ENCODE measurements around the gene RIMKLB. TPM values are rescaled to one million over a fixed set of nuclear protein-coding genes. Genes with fewer than 3 reads are reported as not detected.

RIMKLB gene
- total and polyA plus RNA-seq, 10 of the 15 experiments (the other 5 are each of a cell fraction or from before 2014, with no cell fraction given): 0.15 to 0.83 (median 0.46) TPM

DNA sequence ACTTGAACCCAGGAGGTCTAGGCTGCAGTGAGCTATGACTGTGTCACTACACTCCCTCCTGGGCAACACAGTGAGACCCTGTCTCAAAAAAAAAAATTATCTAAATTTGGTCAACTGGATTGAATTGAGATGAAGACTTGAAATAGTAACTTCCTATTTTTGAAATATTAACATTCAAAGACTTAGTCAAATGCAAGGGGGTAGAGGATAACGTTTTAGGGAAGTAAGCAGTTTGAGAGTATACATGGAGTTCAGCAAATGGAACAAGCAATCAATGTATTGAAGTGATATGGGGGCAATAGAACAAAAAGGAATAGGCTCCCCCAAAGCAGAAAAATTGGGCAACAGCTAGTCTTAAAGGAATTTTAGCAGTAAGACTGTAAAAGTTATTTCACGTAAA lies 30.5 kb upstream of the RIMKLB start:
- Histone ChIP-seq H3K27ac (ENCODE audit: control insufficient read depth, insufficient read depth) (no peak overlapping the region), H3K4me3 (no peak overlapping the region), H4K20me1 (ENCODE audit: control insufficient read depth, insufficient read depth) (no peaks in the 10 kb centered on the region), H3K36me3 (ENCODE audit: control insufficient read depth in 2 of 2, insufficient read depth in 2 of 2, low read length in 1 of 2) (no peaks in the 10 kb centered on the region), H3K9ac (ENCODE audit: control insufficient read depth, insufficient read depth, low read length) (no peak overlapping the region), H2AFZ (ENCODE audit: control insufficient read depth, low read depth, low read length) (no peak overlapping the region), H3K4me2 (ENCODE audit: control insufficient read depth, insufficient read depth) (no peak overlapping the region), H3K27me3 (replicated peaks in 1 of 2; ENCODE audit: control insufficient read depth in 2 of 2, insufficient read depth in 2 of 2, low read length in 1 of 2) (peaks cover 0 to 5% of the 10 kb centered on the region in 2 experiments; a peak in 2 of 4 replicates), H3K9me3 (replicated peaks; ENCODE audit: control insufficient read depth, insufficient read depth, low read length) (peaks cover 1% of the 10 kb centered on the region; the same call in 1 of the 3 replicates), H3K79me2 (ENCODE audit: control insufficient read depth, insufficient read depth, low read length) (no peaks in the 10 kb centered on the region), H3K4me1 (ENCODE audit: control insufficient read depth, insufficient read depth, low read length) (no peaks in the 10 kb centered on the region)
- no TSS peak for BruUV-seq (replicated peaks)
- POLR2A ChIA-PET: no interaction called here
- ATAC-seq (no peak), DNase-seq (ENCODE audit: low read depth, low spot score) (no peak), FAIRE-seq (no peak)
- intact Hi-C loops (cut with micrococcal nuclease; ENCODE audit: unreplicated experiment) (no loop called here), in situ Hi-C loops (cut with MboI) (no loop called here)
- SMC1A ChIA-PET (ENCODE audit: uncharacterized antibody, unreplicated experiment): no interaction called here
- CTCF ChIA-PET: interaction anchor here (0.6 to 2.3 kb wide), 3 partner anchors 8 to 563 kb away, joined by 3 to 9 read pairs (median 4); no protein-coding TSS in a partner anchor
- 61% methylated on average over 2 of the region's 2 CpGs for WGBS (ENCODE audit: insufficient coverage, insufficient replicate concordance, low lambda C conversion rate, missing lambda C conversion rate)
- RAD21 ChIA-PET (ENCODE audit: unreplicated experiment): no interaction called here
- TF ChIP-seq, protein P1, sequence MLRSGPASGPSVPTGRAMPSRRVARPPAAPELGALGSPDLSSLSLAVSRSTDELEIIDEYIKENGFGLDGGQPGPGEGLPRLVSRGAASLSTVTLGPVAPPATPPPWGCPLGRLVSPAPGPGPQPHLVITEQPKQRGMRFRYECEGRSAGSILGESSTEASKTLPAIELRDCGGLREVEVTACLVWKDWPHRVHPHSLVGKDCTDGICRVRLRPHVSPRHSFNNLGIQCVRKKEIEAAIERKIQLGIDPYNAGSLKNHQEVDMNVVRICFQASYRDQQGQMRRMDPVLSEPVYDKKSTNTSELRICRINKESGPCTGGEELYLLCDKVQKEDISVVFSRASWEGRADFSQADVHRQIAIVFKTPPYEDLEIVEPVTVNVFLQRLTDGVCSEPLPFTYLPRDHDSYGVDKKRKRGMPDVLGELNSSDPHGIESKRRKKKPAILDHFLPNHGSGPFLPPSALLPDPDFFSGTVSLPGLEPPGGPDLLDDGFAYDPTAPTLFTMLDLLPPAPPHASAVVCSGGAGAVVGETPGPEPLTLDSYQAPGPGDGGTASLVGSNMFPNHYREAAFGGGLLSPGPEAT (IDR thresholded peaks at IDR 0.05; ENCODE audit: low read depth): no peak

DNA sequence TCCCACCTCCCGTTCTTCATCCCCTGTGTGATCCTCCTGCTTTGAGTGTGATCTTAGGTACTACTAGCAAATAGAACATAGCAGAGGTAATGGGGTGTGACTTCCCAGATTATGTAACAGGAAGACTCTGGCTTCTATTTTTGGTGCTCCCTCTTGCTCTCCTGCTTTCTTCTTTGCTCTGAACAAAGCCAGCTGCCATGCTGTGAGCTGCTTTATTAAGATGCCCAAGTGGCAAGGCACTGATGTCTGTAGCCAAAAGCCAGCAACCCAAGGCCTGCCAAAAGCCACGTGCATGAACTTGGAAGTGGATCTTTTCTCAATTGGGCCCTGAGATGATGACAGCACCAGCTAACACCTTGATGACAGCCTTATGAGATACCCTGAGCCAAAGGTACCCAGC lies 29.4 kb upstream of the RIMKLB start:
- no peak for FAIRE-seq
- no peaks in the 10 kb centered on the region for H3K4me1 ChIP-seq (ENCODE audit: control insufficient read depth, insufficient read depth, low read length)
- H3K79me2 ChIP-seq (ENCODE audit: control insufficient read depth, insufficient read depth, low read length): no peaks in the 10 kb centered on the region
- in situ Hi-C loops (cut with MboI) (no loop called here), intact Hi-C loops (cut with micrococcal nuclease; ENCODE audit: unreplicated experiment) (no loop called here)
- H3K36me3 ChIP-seq (ENCODE audit: control insufficient read depth in 2 of 2, insufficient read depth in 2 of 2, low read length in 1 of 2): no peaks in the 10 kb centered on the region
- H3K4me3 ChIP-seq: no peak overlapping the region
- no peak overlapping the region for H3K27ac ChIP-seq (ENCODE audit: control insufficient read depth, insufficient read depth)
- DNase-seq (ENCODE audit: low read depth, low spot score): no peak
- 47% methylated on average over 2 of the region's 2 CpGs for WGBS (ENCODE audit: insufficient coverage, insufficient replicate concordance, low lambda C conversion rate, missing lambda C conversion rate)
- ChIA-PET RAD21 (ENCODE audit: unreplicated experiment) (interaction anchor here (1.5 kb wide), 1 partner anchor 11 kb away, joined by 5 read pairs; no protein-coding TSS in a partner anchor), SMC1A (ENCODE audit: uncharacterized antibody, unreplicated experiment) (interaction anchor here (1.2 to 1.3 kb wide), 2 partner anchors 11 to 124 kb away, joined by 3 read pairs; no protein-coding TSS in a partner anchor), POLR2A (interaction anchor here (0.6 kb wide), 1 partner anchor 142 kb away, joined by 3 read pairs; no protein-coding TSS in a partner anchor), CTCF (interaction anchor here (0.6 to 3.2 kb wide), 5 partner anchors 10 to 1577 kb away, joined by 3 to 11 read pairs (median 4); no protein-coding TSS in a partner anchor)
- no peak for ATAC-seq
- BruUV-seq (replicated peaks): no TSS peak
- H4K20me1 ChIP-seq (ENCODE audit: control insufficient read depth, insufficient read depth): no peaks in the 10 kb centered on the region
- TF ChIP-seq BHLHE40 (IDR thresholded peaks at IDR 0.05; ENCODE audit: borderline replicate concordance in 1 of 2, low read depth in 2 of 2, low read length in 1 of 2) (no peak), POLR2A (IDR thresholded peaks at IDR 0.05; ENCODE audit: low read depth, low read length) (no peak), GABPA (IDR thresholded peaks at IDR 0.05; ENCODE audit: low read depth) (no peak), NFYA (IDR thresholded peaks at IDR 0.05; ENCODE audit: borderline replicate concordance, low read depth, low read length) (no peak), ESRRA (IDR thresholded peaks at IDR 0.05; ENCODE audit: low read length) (no peak), PAX8 (IDR thresholded peaks at IDR 0.05) (no peak)
- TF ChIP-seq, protein P2, sequence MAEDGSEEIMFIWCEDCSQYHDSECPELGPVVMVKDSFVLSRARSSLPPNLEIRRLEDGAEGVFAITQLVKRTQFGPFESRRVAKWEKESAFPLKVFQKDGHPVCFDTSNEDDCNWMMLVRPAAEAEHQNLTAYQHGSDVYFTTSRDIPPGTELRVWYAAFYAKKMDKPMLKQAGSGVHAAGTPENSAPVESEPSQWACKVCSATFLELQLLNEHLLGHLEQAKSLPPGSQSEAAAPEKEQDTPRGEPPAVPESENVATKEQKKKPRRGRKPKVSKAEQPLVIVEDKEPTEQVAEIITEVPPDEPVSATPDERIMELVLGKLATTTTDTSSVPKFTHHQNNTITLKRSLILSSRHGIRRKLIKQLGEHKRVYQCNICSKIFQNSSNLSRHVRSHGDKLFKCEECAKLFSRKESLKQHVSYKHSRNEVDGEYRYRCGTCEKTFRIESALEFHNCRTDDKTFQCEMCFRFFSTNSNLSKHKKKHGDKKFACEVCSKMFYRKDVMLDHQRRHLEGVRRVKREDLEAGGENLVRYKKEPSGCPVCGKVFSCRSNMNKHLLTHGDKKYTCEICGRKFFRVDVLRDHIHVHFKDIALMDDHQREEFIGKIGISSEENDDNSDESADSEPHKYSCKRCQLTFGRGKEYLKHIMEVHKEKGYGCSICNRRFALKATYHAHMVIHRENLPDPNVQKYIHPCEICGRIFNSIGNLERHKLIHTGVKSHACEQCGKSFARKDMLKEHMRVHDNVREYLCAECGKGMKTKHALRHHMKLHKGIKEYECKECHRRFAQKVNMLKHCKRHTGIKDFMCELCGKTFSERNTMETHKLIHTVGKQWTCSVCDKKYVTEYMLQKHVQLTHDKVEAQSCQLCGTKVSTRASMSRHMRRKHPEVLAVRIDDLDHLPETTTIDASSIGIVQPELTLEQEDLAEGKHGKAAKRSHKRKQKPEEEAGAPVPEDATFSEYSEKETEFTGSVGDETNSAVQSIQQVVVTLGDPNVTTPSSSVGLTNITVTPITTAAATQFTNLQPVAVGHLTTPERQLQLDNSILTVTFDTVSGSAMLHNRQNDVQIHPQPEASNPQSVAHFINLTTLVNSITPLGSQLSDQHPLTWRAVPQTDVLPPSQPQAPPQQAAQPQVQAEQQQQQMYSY (CRISPR knock-in tag; IDR thresholded peaks at IDR 0.05): no peak
- TF ChIP-seq, protein P3, sequence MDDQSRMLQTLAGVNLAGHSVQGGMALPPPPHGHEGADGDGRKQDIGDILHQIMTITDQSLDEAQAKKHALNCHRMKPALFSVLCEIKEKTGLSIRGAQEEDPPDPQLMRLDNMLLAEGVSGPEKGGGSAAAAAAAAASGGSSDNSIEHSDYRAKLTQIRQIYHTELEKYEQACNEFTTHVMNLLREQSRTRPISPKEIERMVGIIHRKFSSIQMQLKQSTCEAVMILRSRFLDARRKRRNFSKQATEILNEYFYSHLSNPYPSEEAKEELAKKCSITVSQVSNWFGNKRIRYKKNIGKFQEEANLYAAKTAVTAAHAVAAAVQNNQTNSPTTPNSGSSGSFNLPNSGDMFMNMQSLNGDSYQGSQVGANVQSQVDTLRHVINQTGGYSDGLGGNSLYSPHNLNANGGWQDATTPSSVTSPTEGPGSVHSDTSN (IDR thresholded peaks at IDR 0.05; ENCODE audit: insufficient replicate concordance, low read depth, low read length): no peak
- no peak overlapping the region for H3K9ac ChIP-seq (ENCODE audit: control insufficient read depth, insufficient read depth, low read length)
- no peak overlapping the region for H2AFZ ChIP-seq (ENCODE audit: control insufficient read depth, low read depth, low read length)
- peaks cover 3% of the 10 kb centered on the region; the same call in 1 of the 3 replicates for H3K9me3 ChIP-seq (replicated peaks; ENCODE audit: control insufficient read depth, insufficient read depth, low read length)
- no peak overlapping the region for H3K4me2 ChIP-seq (ENCODE audit: control insufficient read depth, insufficient read depth)
- 0 out of 4 replicates have a peak, but pooled peaks cover 0 to 2% of the 10 kb centered on the region in 2 experiments for H3K27me3 ChIP-seq (replicated peaks in 1 of 2; ENCODE audit: control insufficient read depth in 2 of 2, insufficient read depth in 2 of 2, low read length in 1 of 2)
